Heart right ventricle (tissue), 16 donors: ENCODE data around the gene AVPR1B. TPM values are rescaled to one million over a fixed set of nuclear protein-coding genes. Genes with fewer than 3 reads are reported as not detected.

ENCODE experiments used
- ATAC-seq, 8 donors: fragments of 200-7000 bp; cut with Tn5 transposase; one replicate each; pipeline ENCODE4 v1.9.1; 2020; ENCODE audit warnings: mild to moderate bottlenecking in 8 of 8, moderate library complexity in 8 of 8, moderate number of reproducible peaks in 1 of 8
- DNase-seq, 2 donors: peaks; one replicate each; pipeline ENCODE4 v3.0.0-alpha.2; 2020
- H3K27ac ChIP-seq, 10 donors: fragments of 200-600 bp; sonication (generic) in 2 of 10; one replicate each; pipeline versions ENCODE4 v1.5.0 to v1.8.0; 2020 to 2022; ENCODE audit warnings: mild to moderate bottlenecking in 3 of 10
- H3K27me3 ChIP-seq, 7 donors: fragments of 200-600 bp; one replicate each; pipeline ENCODE4 v1.8.0; 2021 to 2022; ENCODE audit warnings: mild to moderate bottlenecking in 2 of 7
- H3K36me3 ChIP-seq, 9 donors: fragments of 200-600 bp; sonication (generic) in 1 of 9; one replicate each; pipeline versions ENCODE4 v1.5.0 to v1.8.0; 2020 to 2022; ENCODE audit warnings: mild to moderate bottlenecking in 2 of 9
- H3K4me1 ChIP-seq, 9 donors: fragments of 200-600 bp; sonication (generic) in 1 of 9; one replicate each; pipeline versions ENCODE4 v1.5.0 to v1.8.0; 2020 to 2022; ENCODE audit warnings: mild to moderate bottlenecking in 4 of 9
- H3K4me3 ChIP-seq, 10 donors: fragments of 200-600 bp; sonication (generic) in 2 of 10; one replicate each; pipeline versions ENCODE4 v1.5.0 to v1.8.0; 2020 to 2022; ENCODE audit warnings: mild to moderate bottlenecking in 7 of 10, moderate library complexity in 2 of 10
- H3K9me3 ChIP-seq, 11 donors: fragments of 200-600 bp in 10 of 11; sonication (generic) in 2 of 11; one replicate each; pipeline versions ENCODE4 v1.5.0 to v1.8.0; 2013 to 2022; ENCODE audit warnings: mild to moderate bottlenecking in 2 of 11, control low read depth in 1 of 11, moderate library complexity in 1 of 11
- CTCF ChIP-seq, 9 donors: fragments of 200-600 bp; sonication (generic) in 2 of 9; IDR thresholded peaks; one replicate each; pipeline versions ENCODE4 v1.5.0 to v1.8.0; 2021 to 2022; ENCODE audit warnings: antibody characterized with exemption in 9 of 9, mild to moderate bottlenecking in 5 of 9, moderate library complexity in 1 of 9
- WGBS, 2 donors: extraction: QIAGEN DNeasy Blood & Tissue Kit; methylation state at CpG; one replicate each; pipeline ENCODE4 v1.1.7; 2013; ENCODE audit warnings: inconsistent platforms in 1 of 2; 5-methylcytosine and 5-hydroxymethylcytosine counted together
- intact Hi-C, 10 donors: fragments of 100-400 bp; cut with DNase I; formaldehyde crosslinking; loops; one replicate each; pipeline versions ENCODE4 v1.11.1 to v1.14.2; 2022
- polyA plus RNA-seq, 2 donors: library from polyadenylated mRNA; stranded (reverse); fragments of 200-250 nt; gene quantifications; one replicate each; pipeline ENCODE4 v1.2.3, GENCODE V29; 2013
- total RNA-seq, 10 donors: library from RNA; stranded (reverse); fragmentation: NEBNext Ultra II Directional in 3 of 10; extraction: Animal tissue kit (Norgen Biotek cat#: 25700) in 3 of 10; gene quantifications; one replicate each; pipeline versions ENCODE4 v1.2.1 to v1.2.4, GENCODE V29; 2021 to 2023
- donor health status: Arrhythmogenic right ventricular cardiomyopathy.
- donor health status: ischemic (EF 13 %, LVEDD 7.1; RV severe dilation, severe dysfunction).
- donor health status: healthy with polysubstance abuse.
- donor health status: DM: no; HTN: yes; CAD: no.
- donor health status: DM: no; HTN: no; CAD: no.
- donor health status: ischemic (EF 25% LVEDD 6.9; RV normal size, moderate dysfunction).
- donor health status: ischemic (EF 25% LVEDD 5.7; RV mildly dilated, moderate dysfunction).
- donor health status: healthy.
- donor health status: DM: yes; HTN: yes; CAD: no.
- donor health status: Ischemic cardiomyopathy.
- donor health status: ischemic (EF 35%, LVEDD 5.7; RV mildly dilated, moderate dysfunction).
- donor health status: nonischemic (EF 11% LVEDD 7.7; RV severe dilation, severe dysfunction).
- donor health status: DM: yes; HTN: yes; CAD: no.
- donor health status: PGD.
- donor health status: ischemic (EF 29% LVEDD 5.4; RV normal size, mild dysfunction).
- donor health status: nonischemic (EF 23%, LVEDD 6.1; RV moderate dilation, normal function).

AVPR1B gene
- total and polyA plus RNA-seq, 12 donors = not detected

- peaks cover 0 to 4% (median 0%) of the 10 kb centered on the region in 11 donors for H3K9me3 ChIP-seq
- WGBS, 2 donors = 91 to 93% methylated on average over 7 of the region's 7 CpGs
- peaks cover 0 to 10% (median 0%) of the 10 kb centered on the region in 9 donors for H3K4me1 ChIP-seq
- H3K27me3 ChIP-seq = peaks cover 0 to 1% (median 0%) of the 10 kb centered on the region in 7 donors
- ATAC-seq (no peak), DNase-seq (no peak)
- no peaks in the 10 kb centered on the region for H3K36me3 ChIP-seq
- H3K4me3 ChIP-seq = no peak overlapping the region
- intact Hi-C loops = no loop called here
- H3K27ac ChIP-seq = no peak overlapping the region
- no peak for TF ChIP-seq CTCF (IDR thresholded peaks at IDR 0.05)
Measured at GRCh38 chr1:206133751-206134415, 16.7 kb upstream of the AVPR1B start.

- H3K9me3 ChIP-seq = no peaks in the 10 kb centered on the region
- intact Hi-C loops = no loop called here
- DNase-seq = no peak
- peaks cover 0 to 10% (median 0%) of the 10 kb centered on the region in 9 donors for H3K4me1 ChIP-seq
- 46% methylated on average over 7 of the region's 7 CpGs for WGBS, 2 donors
- no peaks in the 10 kb centered on the region for H3K36me3 ChIP-seq
- H3K4me3 ChIP-seq = no peak overlapping the region
- TF ChIP-seq CTCF (IDR thresholded peaks at IDR 0.05) = no peak
- no peaks in the 10 kb centered on the region for H3K27me3 ChIP-seq
- peak in 6 of 8 donors; percentile 20 to 87 (median 74) for ATAC-seq
- no peak overlapping the region for H3K27ac ChIP-seq
Measured at GRCh38 chr1:206131037-206131436, 13.8 kb upstream of the AVPR1B start.

- H3K36me3 ChIP-seq = no peaks in the 10 kb centered on the region
- H3K27ac ChIP-seq = no peak overlapping the region
- intact Hi-C loops = no loop called here
- WGBS, 2 donors = 46 to 50% methylated on average over 4 of the region's 4 CpGs
- H3K27me3 ChIP-seq = no peaks in the 10 kb centered on the region
- TF ChIP-seq CTCF (IDR thresholded peaks at IDR 0.05) = no peak
- H3K9me3 ChIP-seq = peaks cover 0 to 2% (median 0%) of the 10 kb centered on the region in 11 donors
- DNase-seq (no peak), ATAC-seq (peak in 3 of 8 donors; percentile 30 to 41 (median 37))
- peaks cover 0 to 14% (median 0%) of the 10 kb centered on the region in 9 donors for H3K4me1 ChIP-seq
- no peak overlapping the region for H3K4me3 ChIP-seq
Measured at GRCh38 chr1:206128196-206128595, 11.0 kb upstream of the AVPR1B start.

GRCh38 chr1:206127336-206127735, 10.1 kb upstream of the AVPR1B start:
- DNase-seq (no peak), ATAC-seq (no peak)
- no peak for TF ChIP-seq CTCF (IDR thresholded peaks at IDR 0.05)
- no peak overlapping the region for H3K27ac ChIP-seq
- H3K4me3 ChIP-seq = no peak overlapping the region
- H3K27me3 ChIP-seq = no peaks in the 10 kb centered on the region
- intact Hi-C loops = no loop called here
- H3K9me3 ChIP-seq = peaks cover 0 to 9% (median 0%) of the 10 kb centered on the region in 11 donors
- WGBS, 2 donors = 95 to 97% methylated on average over 9 of the region's 9 CpGs
- H3K36me3 ChIP-seq = no peaks in the 10 kb centered on the region
- H3K4me1 ChIP-seq = peaks cover 0 to 14% (median 0%) of the 10 kb centered on the region in 9 donors
